ENCODE data around the gene CAVIN2. TPM values are rescaled to one million over a fixed set of nuclear protein-coding genes. Genes with fewer than 3 reads are reported as not detected.

CAVIN2 gene
- total RNA-seq, 1 donor from 2014 or later, result 93.9 TPM

- H3K4me3 ChIP-seq, result peak overlapping the region; percentile 9
- intact Hi-C loops (cut with micrococcal nuclease), result no loop called here
- DNase-seq, result no peak
- peak overlapping the region; percentile 80 for H3K27ac ChIP-seq (replicated peaks)
- H3K9me3 ChIP-seq (replicated peaks), result peaks cover 6% of the 10 kb centered on the region
- no peaks in the 10 kb centered on the region for H3K27me3 ChIP-seq (ENCODE audit: low read depth)
- peaks cover 80% of the 10 kb centered on the region for H3K4me1 ChIP-seq
- no peak for TF ChIP-seq CTCF (IDR thresholded peaks at IDR 0.05; ENCODE audit: borderline replicate concordance)
- H3K36me3 ChIP-seq, result no peaks in the 10 kb centered on the region
Observed at GRCh38 chr2:191853843-191854242, 7.0 kb upstream of the CAVIN2 start.

GRCh38 chr2:191851158-191851557 lies 4.3 kb upstream of the CAVIN2 start:
- intact Hi-C loops (cut with micrococcal nuclease), result no loop called here
- peak overlapping the region; percentile 96 for H3K27ac ChIP-seq (replicated peaks)
- TF ChIP-seq CTCF (IDR thresholded peaks at IDR 0.05; ENCODE audit: borderline replicate concordance), result no peak
- no peaks in the 10 kb centered on the region for H3K27me3 ChIP-seq (ENCODE audit: low read depth)
- no peak overlapping the region for H3K4me3 ChIP-seq
- H3K36me3 ChIP-seq, result no peaks in the 10 kb centered on the region
- no peaks in the 10 kb centered on the region for H3K9me3 ChIP-seq (replicated peaks)
- H3K4me1 ChIP-seq, result peaks cover 85% of the 10 kb centered on the region
- DNase-seq, result no peak

GRCh38 chr2:191848771-191849767 lies 2.2 kb upstream of the CAVIN2 start:
- no peaks in the 10 kb centered on the region for H3K27me3 ChIP-seq (ENCODE audit: low read depth)
- peak overlapping the region; percentile 96 for H3K27ac ChIP-seq (replicated peaks)
- no peak for DNase-seq
- peaks cover 5% of the 10 kb centered on the region for H3K36me3 ChIP-seq
- no peak for TF ChIP-seq CTCF (IDR thresholded peaks at IDR 0.05; ENCODE audit: borderline replicate concordance)
- intact Hi-C loops (cut with micrococcal nuclease), result no loop called here
- H3K4me3 ChIP-seq, result no peak overlapping the region
- H3K9me3 ChIP-seq (replicated peaks), result no peaks in the 10 kb centered on the region
- H3K4me1 ChIP-seq, result peaks cover 86% of the 10 kb centered on the region

- TF ChIP-seq CTCF (IDR thresholded peaks at IDR 0.05; ENCODE audit: borderline replicate concordance), result no peak
- intact Hi-C loops (cut with micrococcal nuclease), result no loop called here
Observed at GRCh38 chr2:191847764-191848163, 876 bp upstream of the CAVIN2 start.

GRCh38 chr2:191845876-191846514 lies 893 bp downstream of the CAVIN2 start:
- Histone ChIP-seq H3K27me3 (ENCODE audit: low read depth) (no peaks in the 10 kb centered on the region), H3K4me3 (peak overlapping the region; percentile 79), H3K36me3 (peaks cover 22% of the 10 kb centered on the region), H3K4me1 (peaks cover 95% of the 10 kb centered on the region), H3K9me3 (replicated peaks) (no peaks in the 10 kb centered on the region), H3K27ac (replicated peaks) (peak overlapping the region; percentile 96)
- intact Hi-C loops (cut with micrococcal nuclease), result no loop called here
- TF ChIP-seq CTCF (IDR thresholded peaks at IDR 0.05; ENCODE audit: borderline replicate concordance), result no peak
- no peak for DNase-seq

More at GRCh38 chr2:191847764-191848163, 876 bp upstream of the CAVIN2 start:
- Histone ChIP-seq H3K27me3 (ENCODE audit: low read depth) (no peaks in the 10 kb centered on the region), H3K36me3 (peaks cover 18% of the 10 kb centered on the region), H3K4me3 (peak overlapping the region; percentile 79), H3K4me1 (peaks cover 86% of the 10 kb centered on the region), H3K27ac (replicated peaks) (peak overlapping the region; percentile 96), H3K9me3 (replicated peaks) (no peaks in the 10 kb centered on the region)
- DNase-seq, result no peak

Data from left ventricle myocardium inferior (tissue), 1 donor.